ENCODE measurements around the gene GVQW3. TPM values are rescaled to one million over a fixed set of nuclear protein-coding genes. Genes with fewer than 3 reads are reported as not detected.
"Not testable (repeated sequence)": the region's sequence is repeated elsewhere in the genome, so short reads cannot be mapped to it uniquely, and the experiment has no call there.

The GVQW3 gene
- total RNA-seq, 3 donors from 2014 or later, result 1.3 to 5.4 (median 3.9) TPM

- no peak overlapping the region for H3K4me3 ChIP-seq
- intact Hi-C loops (cut with DNase I; ENCODE audit: low total_unique reads), result no loop called here
- no peaks in the 10 kb centered on the region for H3K9me3 ChIP-seq
- no peaks in the 10 kb centered on the region for H3K4me1 ChIP-seq
- H3K36me3 ChIP-seq, result no peaks in the 10 kb centered on the region
- no peak overlapping the region for H3K27ac ChIP-seq
- no peak for TF ChIP-seq POLR2AphosphoS5 (IDR thresholded peaks at IDR 0.05)
- TF ChIP-seq POLR2A (IDR thresholded peaks at IDR 0.05), result no peak
- TF ChIP-seq, protein P1, sequence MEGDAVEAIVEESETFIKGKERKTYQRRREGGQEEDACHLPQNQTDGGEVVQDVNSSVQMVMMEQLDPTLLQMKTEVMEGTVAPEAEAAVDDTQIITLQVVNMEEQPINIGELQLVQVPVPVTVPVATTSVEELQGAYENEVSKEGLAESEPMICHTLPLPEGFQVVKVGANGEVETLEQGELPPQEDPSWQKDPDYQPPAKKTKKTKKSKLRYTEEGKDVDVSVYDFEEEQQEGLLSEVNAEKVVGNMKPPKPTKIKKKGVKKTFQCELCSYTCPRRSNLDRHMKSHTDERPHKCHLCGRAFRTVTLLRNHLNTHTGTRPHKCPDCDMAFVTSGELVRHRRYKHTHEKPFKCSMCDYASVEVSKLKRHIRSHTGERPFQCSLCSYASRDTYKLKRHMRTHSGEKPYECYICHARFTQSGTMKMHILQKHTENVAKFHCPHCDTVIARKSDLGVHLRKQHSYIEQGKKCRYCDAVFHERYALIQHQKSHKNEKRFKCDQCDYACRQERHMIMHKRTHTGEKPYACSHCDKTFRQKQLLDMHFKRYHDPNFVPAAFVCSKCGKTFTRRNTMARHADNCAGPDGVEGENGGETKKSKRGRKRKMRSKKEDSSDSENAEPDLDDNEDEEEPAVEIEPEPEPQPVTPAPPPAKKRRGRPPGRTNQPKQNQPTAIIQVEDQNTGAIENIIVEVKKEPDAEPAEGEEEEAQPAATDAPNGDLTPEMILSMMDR (IDR thresholded peaks at IDR 0.05), result no peak
- H3K27me3 ChIP-seq, result no peaks in the 10 kb centered on the region
- no peak for DNase-seq (ENCODE audit: low spot score in 2 of 2)
These were observed 11.7 kb downstream of the GVQW3 start for GRCh38 chr11:76392870-76393269.

DNA sequence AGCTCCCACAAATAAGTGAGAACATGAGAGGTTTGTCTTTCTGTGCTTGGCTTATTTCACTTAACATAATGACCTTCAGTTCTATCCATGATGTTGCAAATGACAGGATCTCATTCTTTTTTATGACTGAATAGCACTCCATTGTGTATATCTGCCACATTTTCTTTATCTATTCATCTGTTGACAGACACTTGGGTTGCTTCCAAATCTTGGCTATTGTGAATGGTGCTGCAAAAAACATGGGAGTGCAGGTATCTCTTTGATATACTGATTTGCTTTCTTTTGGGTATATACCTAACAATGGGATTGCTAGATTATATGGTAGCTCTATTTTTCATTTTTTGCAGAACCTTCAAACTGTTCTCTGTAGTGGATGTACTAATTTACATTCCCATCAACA, 13.3 kb downstream of the GVQW3 start:
- no peak overlapping the region for H3K27ac ChIP-seq
- no peaks in the 10 kb centered on the region for H3K9me3 ChIP-seq
- no peak overlapping the region for H3K4me3 ChIP-seq
- TF ChIP-seq, protein P1 (IDR thresholded peaks at IDR 0.05), result no peak
- TF ChIP-seq POLR2A (IDR thresholded peaks at IDR 0.05) (no peak), POLR2AphosphoS5 (IDR thresholded peaks at IDR 0.05) (no peak)
- intact Hi-C loops (cut with DNase I; ENCODE audit: low total_unique reads), result no loop called here
- no peaks in the 10 kb centered on the region for H3K27me3 ChIP-seq
- no peaks in the 10 kb centered on the region for H3K4me1 ChIP-seq
- H3K36me3 ChIP-seq, result no peaks in the 10 kb centered on the region
- no peak for DNase-seq (ENCODE audit: low spot score in 2 of 2)

DNA sequence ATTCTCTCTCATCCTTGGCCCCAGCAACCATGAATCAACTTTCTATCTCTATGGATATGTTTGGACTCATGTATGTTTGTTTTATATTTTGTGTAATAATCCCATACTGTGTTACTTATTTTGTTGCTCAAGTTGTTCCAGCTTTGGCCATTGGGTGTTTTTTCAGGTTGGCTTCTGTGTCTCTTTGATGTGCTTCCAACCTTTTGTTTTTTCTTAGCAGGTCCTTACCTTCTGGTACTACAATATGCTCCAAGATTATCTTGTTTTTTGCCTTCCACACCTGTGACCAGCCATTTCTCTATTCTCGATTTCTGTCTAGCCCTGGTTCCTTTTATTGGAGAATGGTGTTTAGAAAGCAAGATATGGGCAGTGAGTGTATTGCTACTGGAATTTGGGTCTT, 14.2 kb downstream of the GVQW3 start:
- no peaks in the 10 kb centered on the region for H3K36me3 ChIP-seq
- H3K4me3 ChIP-seq, result no peak overlapping the region
- intact Hi-C loops (cut with DNase I; ENCODE audit: low total_unique reads), result no loop called here
- H3K27ac ChIP-seq, result no peak overlapping the region
- no peaks in the 10 kb centered on the region for H3K9me3 ChIP-seq
- H3K4me1 ChIP-seq, result no peaks in the 10 kb centered on the region
- no peak for DNase-seq (ENCODE audit: low spot score in 2 of 2)
- no peaks in the 10 kb centered on the region for H3K27me3 ChIP-seq
- no peak for TF ChIP-seq POLR2A (IDR thresholded peaks at IDR 0.05)

GRCh38 chr11:76397383-76397782, 16.3 kb downstream of the GVQW3 start:
- Histone ChIP-seq H3K4me1 (no peaks in the 10 kb centered on the region), H3K9me3 (no peaks in the 10 kb centered on the region), H3K36me3 (no peaks in the 10 kb centered on the region), H3K27ac (no peak overlapping the region), H3K4me3 (no peak overlapping the region), H3K27me3 (no peaks in the 10 kb centered on the region)
- no peak for TF ChIP-seq POLR2A (IDR thresholded peaks at IDR 0.05)
- no peak for TF ChIP-seq POLR2AphosphoS5 (IDR thresholded peaks at IDR 0.05)
- TF ChIP-seq, protein P1 (IDR thresholded peaks at IDR 0.05), result no peak
- no peak for DNase-seq (ENCODE audit: low spot score in 2 of 2)
- intact Hi-C loops (cut with DNase I; ENCODE audit: low total_unique reads), result no loop called here

GRCh38 chr11:76400967-76401366, 19.8 kb downstream of the GVQW3 start:
- H3K9me3 ChIP-seq, result no peaks in the 10 kb centered on the region
- H3K27me3 ChIP-seq, result no peaks in the 10 kb centered on the region
- intact Hi-C loops (cut with DNase I; ENCODE audit: low total_unique reads), result no loop called here
- H3K36me3 ChIP-seq, result no peaks in the 10 kb centered on the region
- DNase-seq (ENCODE audit: low spot score in 2 of 2), result no peak
- H3K4me3 ChIP-seq, result no peak overlapping the region
- no peak overlapping the region for H3K27ac ChIP-seq
- TF ChIP-seq, protein P1 (IDR thresholded peaks at IDR 0.05), result no peak
- TF ChIP-seq POLR2A (IDR thresholded peaks at IDR 0.05) (no peak), POLR2AphosphoS5 (IDR thresholded peaks at IDR 0.05) (no peak)
- H3K4me1 ChIP-seq, result no peaks in the 10 kb centered on the region

- intact Hi-C loops (cut with DNase I; ENCODE audit: low total_unique reads); H3K36me3 ChIP-seq; H3K27ac ChIP-seq; H3K27me3 ChIP-seq; H3K4me1 ChIP-seq; DNase-seq (ENCODE audit: low spot score in 2 of 2); H3K4me3 ChIP-seq; H3K9me3 ChIP-seq: not testable (repeated sequence)
These were observed 20.4 kb downstream of the GVQW3 start for GRCh38 chr11:76401484-76401883.
